CD14-positive monocyte (primary cell): ENCODE results near the gene LRP6. TPM values are rescaled to one million over a fixed set of nuclear protein-coding genes. Genes with fewer than 3 reads are reported as not detected.

Experiments used
- DNase-seq, 3 donors: peaks; one replicate each; pipeline ENCODE4 v3.0.0-alpha.2; 2011 to 2022
- H2AFZ ChIP-seq: 2 replicates; pipeline ENCODE4 v1.6.0; 2012; ENCODE audit warnings: mild to moderate bottlenecking, low read depth, low read length, inconsistent platforms; ENCODE audit not compliant: insufficient read depth, poor library complexity, severe bottlenecking
- H3K27ac ChIP-seq, 2 donors: 1 replicate in 1 of 2; 2 replicates in 1 of 2; pipeline ENCODE4 v1.5.1; 2012 to 2013; ENCODE audit warnings: low read length in 2 of 2, control low read depth in 1 of 2, inconsistent platforms in 1 of 2, low read depth in 1 of 2, mild to moderate bottlenecking in 1 of 2
- H3K27me3 ChIP-seq, 2 donors: one replicate each; pipeline versions ENCODE4 v1.6.0 to v1.6.1; 2011 to 2013; ENCODE audit warnings: low read length in 2 of 2; ENCODE audit not compliant: control insufficient read depth in 2 of 2, insufficient read depth in 2 of 2
- H3K36me3 ChIP-seq, 2 donors: replicated peaks in 1 of 2; 1 replicate in 1 of 2; 2 replicates in 1 of 2; pipeline versions ENCODE4 v1.5.1 to v1.6.1; 2012 to 2013; ENCODE audit warnings: low read length in 2 of 2, control low read depth in 1 of 2, inconsistent platforms in 1 of 2, mild to moderate bottlenecking in 1 of 2; ENCODE audit not compliant: insufficient read depth in 2 of 2, control insufficient read depth in 1 of 2
- H3K4me1 ChIP-seq, 2 donors: 1 replicate in 1 of 2; 2 replicates in 1 of 2; pipeline versions ENCODE4 v1.5.1 to v1.6.1; 2012 to 2013; ENCODE audit warnings: low read length in 2 of 2, control low read depth in 1 of 2, inconsistent platforms in 1 of 2, mild to moderate bottlenecking in 1 of 2, moderate library complexity in 1 of 2; ENCODE audit not compliant: insufficient read depth in 2 of 2, control insufficient read depth in 1 of 2
- H3K4me2 ChIP-seq: replicated peaks from 2 replicates; pipeline ENCODE3; 2012; ENCODE audit warnings: low read length, moderate library complexity, mild to moderate bottlenecking; ENCODE audit not compliant: poor library complexity, severe bottlenecking; ENCODE audit errors: extremely low read depth
- H3K4me3 ChIP-seq, 3 experiments: fragments of 200-600 bp in 1 of 3; sonication (generic) in 1 of 3; replicated peaks in 1 of 3; 1 replicate in 2 of 3; 2 replicates in 1 of 3; pipeline ENCODE4 v1.5.1; 2011 to 2013; ENCODE audit warnings: low read length in 3 of 3, mild to moderate bottlenecking in 3 of 3, control low read depth in 2 of 3, low read depth in 2 of 3, inconsistent platforms in 1 of 3, moderate library complexity in 1 of 3
- H3K79me2 ChIP-seq: 2 replicates; pipeline ENCODE4 v1.6.0; 2012; ENCODE audit warnings: mild to moderate bottlenecking, control low read depth, inconsistent platforms, low read length, moderate library complexity; ENCODE audit not compliant: insufficient read depth
- H3K9ac ChIP-seq: 2 replicates; pipeline ENCODE4 v1.6.0; 2017; ENCODE audit warnings: low read length, mild to moderate bottlenecking; ENCODE audit not compliant: insufficient read depth, poor library complexity, severe bottlenecking
- H3K9me3 ChIP-seq, 2 donors: replicated peaks in 1 of 2; 1 replicate in 1 of 2; 2 replicates in 1 of 2; pipeline versions ENCODE4 v1.5.1 to v1.6.1; 2012 to 2013; ENCODE audit warnings: low read length in 2 of 2, control low read depth in 1 of 2; ENCODE audit not compliant: control insufficient read depth in 1 of 2, insufficient read depth in 1 of 2
- H4K20me1 ChIP-seq: 2 replicates; pipeline ENCODE4 v1.6.0; 2012; ENCODE audit warnings: mild to moderate bottlenecking, low read length, control low read depth, moderate library complexity; ENCODE audit not compliant: insufficient read depth
- H3K27ac Mint-ChIP-seq, 7 donors: one replicate each; pipeline ENCODE4 v1.8.0; 2020; ENCODE audit warnings: mild to moderate bottlenecking in 7 of 7, mixed read lengths in 7 of 7, moderate library complexity in 6 of 7, inconsistent platforms in 2 of 7
- H3K27me3 Mint-ChIP-seq, 3 donors: one replicate each; pipeline ENCODE4 v1.8.0; 2021 to 2022; ENCODE audit warnings: low read depth in 3 of 3, mild to moderate bottlenecking in 3 of 3, mixed read lengths in 3 of 3, moderate library complexity in 3 of 3, inconsistent platforms in 1 of 3
- H3K36me3 Mint-ChIP-seq, 2 donors: one replicate each; pipeline ENCODE4 v1.8.0; 2020; ENCODE audit warnings: mixed read lengths in 2 of 2, inconsistent platforms in 1 of 2, mild to moderate bottlenecking in 1 of 2
- H3K4me1 Mint-ChIP-seq: one replicate; pipeline ENCODE4 v1.8.0; 2020; ENCODE audit warnings: mild to moderate bottlenecking, mixed read lengths
- H3K4me3 Mint-ChIP-seq, 2 donors: one replicate each; pipeline ENCODE4 v1.8.0; 2020; ENCODE audit warnings: mild to moderate bottlenecking in 2 of 2, mixed read lengths in 2 of 2, moderate library complexity in 1 of 2
- H3K9me3 Mint-ChIP-seq, 7 donors: one replicate each; pipeline ENCODE4 v1.8.0; 2020 to 2022; ENCODE audit warnings: mixed read lengths in 7 of 7, mild to moderate bottlenecking in 6 of 7, moderate library complexity in 6 of 7, inconsistent platforms in 2 of 7
- WGBS: methylation state at CpG from one replicate; pipeline ENCODE4 v1.1.5; 2013; ENCODE audit warnings: missing lambda C conversion rate; ENCODE audit not compliant: insufficient coverage; 5-methylcytosine and 5-hydroxymethylcytosine counted together
- intact Hi-C, 2 donors: fragments of 100-400 bp; cut with micrococcal nuclease; formaldehyde crosslinking; loops; one replicate each; pipeline versions ENCODE4 v1.15.0 to v1.15.1; 2023
- polyA plus RNA-seq, 3 donors: library from polyadenylated mRNA; depleted of rRNA in 1 of 3; unstranded in 2 of 3; stranded (reverse) in 1 of 3; fragments of 300-500 nt in 2 of 3; fragments of >200 nt in 1 of 3; fragmentation: Illumina TruSeq in 2 of 3; gene quantifications; 1 replicate in 2 of 3; 2 replicates in 1 of 3; pipeline ENCODE4 v1.2.3, GENCODE V29; 2012 to 2021
- TF ChIP-seq, protein P1 (sequence below): fragments of 200-600 bp; IDR thresholded peaks from one replicate; pipeline ENCODE4 v1.8.0; 2022; ENCODE audit warnings: antibody characterized with exemption, mild to moderate bottlenecking

The LRP6 gene
- polyA plus RNA-seq, 3 donors, result 0.08 TPM; not detected in 2

DNA sequence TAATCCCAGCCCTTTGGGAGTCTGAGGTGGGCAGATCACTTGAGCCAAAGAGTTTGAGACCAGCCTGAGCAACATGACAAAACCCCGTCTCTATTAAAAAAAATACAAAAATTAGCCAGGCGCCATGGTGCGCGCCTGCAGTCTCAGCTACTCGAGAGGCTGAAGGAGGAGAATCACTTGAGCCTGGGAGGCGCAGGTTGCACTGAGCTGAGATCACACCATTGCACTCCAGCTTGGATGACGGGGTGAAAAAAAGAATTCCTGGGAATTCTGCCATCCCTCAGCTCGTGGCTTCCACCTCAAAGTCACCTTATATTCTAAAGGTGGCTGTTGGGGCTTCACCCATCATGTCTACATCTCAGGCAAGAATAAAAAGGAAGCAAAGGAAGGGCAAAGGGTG lies 183.2 kb downstream of the LRP6 start:
- H3K27ac Mint-ChIP-seq, result no peak overlapping the region
- no peak overlapping the region for H3K9ac ChIP-seq
- intact Hi-C loops, result no loop called here
- no peak overlapping the region for H3K4me3 Mint-ChIP-seq
- no peaks in the 10 kb centered on the region for H3K9me3 ChIP-seq
- no peak overlapping the region for H2AFZ ChIP-seq
- H3K27ac ChIP-seq, result no peak overlapping the region
- no peaks in the 10 kb centered on the region for H3K4me1 Mint-ChIP-seq
- no peaks in the 10 kb centered on the region for H3K4me1 ChIP-seq
- WGBS, result 67% methylated on average over 3 of the region's 8 CpGs
- TF ChIP-seq, protein P1, sequence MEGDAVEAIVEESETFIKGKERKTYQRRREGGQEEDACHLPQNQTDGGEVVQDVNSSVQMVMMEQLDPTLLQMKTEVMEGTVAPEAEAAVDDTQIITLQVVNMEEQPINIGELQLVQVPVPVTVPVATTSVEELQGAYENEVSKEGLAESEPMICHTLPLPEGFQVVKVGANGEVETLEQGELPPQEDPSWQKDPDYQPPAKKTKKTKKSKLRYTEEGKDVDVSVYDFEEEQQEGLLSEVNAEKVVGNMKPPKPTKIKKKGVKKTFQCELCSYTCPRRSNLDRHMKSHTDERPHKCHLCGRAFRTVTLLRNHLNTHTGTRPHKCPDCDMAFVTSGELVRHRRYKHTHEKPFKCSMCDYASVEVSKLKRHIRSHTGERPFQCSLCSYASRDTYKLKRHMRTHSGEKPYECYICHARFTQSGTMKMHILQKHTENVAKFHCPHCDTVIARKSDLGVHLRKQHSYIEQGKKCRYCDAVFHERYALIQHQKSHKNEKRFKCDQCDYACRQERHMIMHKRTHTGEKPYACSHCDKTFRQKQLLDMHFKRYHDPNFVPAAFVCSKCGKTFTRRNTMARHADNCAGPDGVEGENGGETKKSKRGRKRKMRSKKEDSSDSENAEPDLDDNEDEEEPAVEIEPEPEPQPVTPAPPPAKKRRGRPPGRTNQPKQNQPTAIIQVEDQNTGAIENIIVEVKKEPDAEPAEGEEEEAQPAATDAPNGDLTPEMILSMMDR, result no peak
- no peak overlapping the region for H3K4me3 ChIP-seq
- no peaks in the 10 kb centered on the region for H3K36me3 ChIP-seq
- no peak overlapping the region for H3K4me2 ChIP-seq
- H4K20me1 ChIP-seq, result no peaks in the 10 kb centered on the region
- H3K79me2 ChIP-seq, result no peaks in the 10 kb centered on the region
- no peaks in the 10 kb centered on the region for H3K27me3 ChIP-seq
- H3K9me3 Mint-ChIP-seq, result no peaks in the 10 kb centered on the region
- H3K36me3 Mint-ChIP-seq, result no peaks in the 10 kb centered on the region
- no peak for DNase-seq
- H3K27me3 Mint-ChIP-seq, result peaks cover 0 to 4% (median 0%) of the 10 kb centered on the region in 3 donors

DNA sequence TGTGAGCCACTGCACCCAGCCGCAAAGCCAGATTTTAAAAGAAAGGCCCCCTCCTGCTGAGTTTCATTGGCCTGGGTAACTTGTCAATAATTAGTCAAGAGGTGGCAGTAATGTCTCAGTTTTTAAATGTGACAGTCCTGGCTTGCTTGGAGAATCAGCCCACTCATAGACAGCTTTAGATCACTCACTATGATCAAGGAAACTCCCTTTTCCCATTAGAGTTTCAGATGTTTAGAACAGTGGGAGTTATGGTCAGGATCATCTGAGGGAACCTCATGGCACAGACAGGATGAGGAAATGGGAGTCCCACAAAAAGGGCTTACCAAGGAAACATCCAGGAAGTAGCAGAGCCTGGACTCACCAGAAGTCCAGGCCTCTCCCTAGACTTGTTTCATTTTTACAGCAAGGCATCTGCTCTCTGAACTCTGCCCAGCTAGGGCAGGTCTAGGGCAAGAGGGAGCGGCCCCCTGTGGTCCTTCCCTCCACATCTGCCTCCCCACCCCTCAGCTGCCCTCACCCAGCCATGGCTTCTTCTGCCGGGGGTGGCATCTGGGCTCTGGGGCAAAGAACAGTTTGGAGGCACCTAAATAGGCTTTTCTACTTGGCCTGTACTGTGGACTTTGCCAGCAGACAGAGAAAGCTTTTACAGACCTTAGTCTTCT lies 184.9 kb downstream of the LRP6 start:
- 100% methylated on average over 2 of the region's 3 CpGs for WGBS
- Histone ChIP-seq H3K27me3 (no peaks in the 10 kb centered on the region), H3K79me2 (no peaks in the 10 kb centered on the region), H2AFZ (no peak overlapping the region), H3K4me1 (no peaks in the 10 kb centered on the region), H3K36me3 (no peaks in the 10 kb centered on the region), H3K4me2 (no peak overlapping the region), H3K9ac (no peak overlapping the region), H3K27ac (no peak overlapping the region), H3K9me3 (no peaks in the 10 kb centered on the region), H3K4me3 (no peak overlapping the region), H4K20me1 (no peaks in the 10 kb centered on the region)
- H3K9me3 Mint-ChIP-seq, result no peaks in the 10 kb centered on the region
- H3K4me3 Mint-ChIP-seq, result no peak overlapping the region
- TF ChIP-seq, protein P1, result no peak
- no peak for DNase-seq
- H3K27me3 Mint-ChIP-seq, result peaks cover 0 to 2% (median 0%) of the 10 kb centered on the region in 3 donors
- H3K36me3 Mint-ChIP-seq, result no peaks in the 10 kb centered on the region
- no peaks in the 10 kb centered on the region for H3K4me1 Mint-ChIP-seq
- intact Hi-C loops, result no loop called here
- H3K27ac Mint-ChIP-seq, result no peak overlapping the region
